ENCODE data around the gene UNC13B. TPM values are rescaled to one million over a fixed set of nuclear protein-coding genes. Genes with fewer than 3 reads are reported as not detected.

The UNC13B gene
- total and polyA plus RNA-seq, 7 donors = 7.0 to 12.9 (median 10.5) TPM

DNA sequence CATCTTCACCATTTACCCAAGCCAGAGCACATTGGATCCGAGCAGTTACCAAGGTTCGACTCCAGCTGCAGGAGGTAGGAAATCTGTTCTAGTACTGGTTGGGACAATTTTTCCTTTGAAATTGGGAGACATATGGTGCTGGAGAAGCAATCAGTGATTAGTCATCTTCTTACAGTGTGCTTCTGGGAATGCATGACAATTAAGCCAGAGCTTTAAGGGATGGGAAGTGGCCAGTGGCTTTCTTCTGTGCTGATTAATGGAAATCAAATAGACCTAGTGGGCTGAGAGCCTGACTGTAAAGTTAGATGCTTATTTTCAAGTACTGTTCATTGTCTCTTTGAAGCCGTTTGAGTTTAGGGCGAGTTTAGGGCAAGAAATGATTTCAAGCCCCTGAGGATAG, 152.1 kb downstream of the UNC13B start:
- ATAC-seq (peak in 2 of 4 donors; percentile 26 to 42), DNase-seq (no peak)
- Histone ChIP-seq H3K4me3 (no peak overlapping the region), H3K9me3 (no peaks in the 10 kb centered on the region), H3K4me1 (peaks cover 25% of the 10 kb centered on the region), H3K27ac (no peak overlapping the region), H3K36me3 (ENCODE audit: insufficient read depth in 1 of 2, low read depth in 1 of 2) (peaks cover 0 to 31% of the 10 kb centered on the region in 2 donors), H3K27me3 (ENCODE audit: insufficient read depth in 3 of 3, low read length in 2 of 3) (no peaks in the 10 kb centered on the region)
- 85 to 94% (median 87%) methylated on average over 4 of the region's 4 CpGs for WGBS, 3 donors
- TF ChIP-seq, protein P1, sequence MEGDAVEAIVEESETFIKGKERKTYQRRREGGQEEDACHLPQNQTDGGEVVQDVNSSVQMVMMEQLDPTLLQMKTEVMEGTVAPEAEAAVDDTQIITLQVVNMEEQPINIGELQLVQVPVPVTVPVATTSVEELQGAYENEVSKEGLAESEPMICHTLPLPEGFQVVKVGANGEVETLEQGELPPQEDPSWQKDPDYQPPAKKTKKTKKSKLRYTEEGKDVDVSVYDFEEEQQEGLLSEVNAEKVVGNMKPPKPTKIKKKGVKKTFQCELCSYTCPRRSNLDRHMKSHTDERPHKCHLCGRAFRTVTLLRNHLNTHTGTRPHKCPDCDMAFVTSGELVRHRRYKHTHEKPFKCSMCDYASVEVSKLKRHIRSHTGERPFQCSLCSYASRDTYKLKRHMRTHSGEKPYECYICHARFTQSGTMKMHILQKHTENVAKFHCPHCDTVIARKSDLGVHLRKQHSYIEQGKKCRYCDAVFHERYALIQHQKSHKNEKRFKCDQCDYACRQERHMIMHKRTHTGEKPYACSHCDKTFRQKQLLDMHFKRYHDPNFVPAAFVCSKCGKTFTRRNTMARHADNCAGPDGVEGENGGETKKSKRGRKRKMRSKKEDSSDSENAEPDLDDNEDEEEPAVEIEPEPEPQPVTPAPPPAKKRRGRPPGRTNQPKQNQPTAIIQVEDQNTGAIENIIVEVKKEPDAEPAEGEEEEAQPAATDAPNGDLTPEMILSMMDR (IDR thresholded peaks at IDR 0.05) = no peak
- intact Hi-C loops (cut with DNase I) = loop anchor here (10.0 kb wide), 1 partner anchor 161 kb away; no protein-coding TSS in a partner anchor

DNA sequence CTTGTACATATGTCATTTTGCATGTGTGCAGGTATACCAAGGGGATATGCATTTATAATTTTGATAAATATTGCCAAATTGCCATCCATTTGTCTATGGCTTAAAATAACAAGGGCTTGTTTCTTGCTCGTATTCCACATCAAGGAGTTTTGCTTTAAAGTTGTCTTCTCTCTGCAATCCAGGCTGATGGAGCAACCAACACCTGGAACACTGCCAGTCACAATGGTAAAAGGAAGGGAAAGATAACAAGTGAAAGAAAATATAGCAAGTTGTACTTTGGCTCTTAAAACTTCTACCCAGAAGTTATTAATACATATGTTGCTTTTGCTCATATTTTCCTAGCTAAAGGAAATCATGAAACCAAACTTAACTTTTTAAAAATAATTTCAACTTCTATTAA, 156.9 kb downstream of the UNC13B start:
- WGBS, 3 donors = 91 to 94% (median 93%) methylated on average over 1 of the region's 1 CpG

DNA sequence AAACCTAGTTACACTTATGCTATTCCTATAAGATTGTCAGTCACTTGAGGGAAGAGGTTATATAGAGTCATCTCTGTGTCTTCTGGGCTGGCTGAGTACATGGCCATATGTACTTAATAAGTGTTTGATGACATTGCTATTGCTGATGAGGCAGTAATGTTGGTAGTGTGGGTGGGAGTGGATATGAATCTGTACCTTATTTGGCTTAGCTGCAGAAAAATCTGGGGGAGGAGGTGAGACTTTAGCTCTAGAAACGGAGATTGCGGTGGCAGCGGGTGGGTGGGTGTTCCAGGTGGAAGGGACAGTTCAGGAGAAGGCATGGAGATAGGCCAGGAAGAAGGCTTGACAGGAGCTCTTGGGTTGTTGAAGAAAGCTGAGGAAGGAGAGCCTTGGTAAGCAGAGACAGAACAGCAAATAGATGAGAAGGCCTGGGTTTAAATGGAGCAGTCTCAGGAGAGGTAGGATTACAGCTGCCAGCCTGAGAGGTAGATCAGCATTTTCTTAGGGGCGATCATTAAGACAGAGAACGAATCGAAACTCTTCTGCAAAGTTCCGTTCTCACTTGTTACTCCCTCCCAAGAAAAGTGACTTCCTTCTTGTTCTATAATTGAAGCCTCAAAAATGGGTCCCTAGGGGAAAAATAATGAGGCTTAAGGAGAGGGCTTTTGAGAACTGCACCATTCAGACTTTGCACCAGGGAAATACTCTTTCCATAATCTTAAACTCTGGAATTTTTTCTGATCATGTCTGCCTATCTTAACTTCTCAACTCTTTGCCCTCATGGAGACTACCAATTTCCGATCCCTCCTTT, 160.5 kb downstream of the UNC13B start:
- DNase-seq = no peak
- ATAC-seq = no peak
- WGBS, 3 donors = 60 to 84% (median 83%) methylated on average over 8 of the region's 8 CpGs
- TF ChIP-seq, protein P1 (IDR thresholded peaks at IDR 0.05) = no peak
- intact Hi-C loops (cut with DNase I) = no loop called here
- Histone ChIP-seq H3K27me3 (ENCODE audit: insufficient read depth in 3 of 3, low read length in 2 of 3) (no peaks in the 10 kb centered on the region), H3K36me3 (ENCODE audit: insufficient read depth in 1 of 2, low read depth in 1 of 2) (peaks cover 0 to 10% of the 10 kb centered on the region in 2 donors), H3K27ac (no peak overlapping the region), H3K9me3 (no peaks in the 10 kb centered on the region), H3K4me1 (no peaks in the 10 kb centered on the region), H3K4me3 (no peak overlapping the region)

More for the DNA sequence above, 156.9 kb downstream of the UNC13B start:
- Histone ChIP-seq H3K9me3 (no peaks in the 10 kb centered on the region), H3K27me3 (ENCODE audit: insufficient read depth in 3 of 3, low read length in 2 of 3) (no peaks in the 10 kb centered on the region), H3K36me3 (ENCODE audit: insufficient read depth in 1 of 2, low read depth in 1 of 2) (peaks cover 0 to 18% of the 10 kb centered on the region in 2 donors), H3K4me3 (no peak overlapping the region), H3K4me1 (no peaks in the 10 kb centered on the region), H3K27ac (no peak overlapping the region)
- DNase-seq (no peak), ATAC-seq (no peak)
- intact Hi-C loops (cut with DNase I) = loop anchor here (10.0 kb wide), 1 partner anchor 156 kb away; no protein-coding TSS in a partner anchor
- TF ChIP-seq, protein P1 (IDR thresholded peaks at IDR 0.05) = no peak

DNA sequence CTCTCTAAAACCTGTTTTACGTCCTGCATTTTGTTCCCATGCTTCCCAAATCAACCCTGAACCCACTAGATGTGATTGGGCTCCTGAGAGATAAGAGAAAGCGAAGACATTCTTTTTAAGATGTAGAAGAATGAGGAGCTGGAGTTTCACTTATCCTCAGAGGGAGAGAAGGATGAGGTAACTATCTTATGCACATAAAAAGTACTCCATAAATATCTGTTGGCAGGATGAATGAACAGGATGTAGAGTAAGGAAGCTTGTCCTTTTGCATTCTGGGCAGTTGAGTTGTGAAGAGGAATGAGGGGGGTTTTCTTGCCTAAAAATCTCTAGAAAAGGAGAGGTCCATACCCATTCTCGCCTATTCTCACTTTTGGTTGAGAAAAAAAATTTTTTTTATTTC, 163.2 kb downstream of the UNC13B start:
- Histone ChIP-seq H3K36me3 (ENCODE audit: insufficient read depth in 1 of 2, low read depth in 1 of 2) (peaks cover 0 to 13% of the 10 kb centered on the region in 2 donors), H3K4me3 (no peak overlapping the region), H3K27ac (no peak overlapping the region), H3K9me3 (no peaks in the 10 kb centered on the region), H3K4me1 (no peaks in the 10 kb centered on the region), H3K27me3 (ENCODE audit: insufficient read depth in 3 of 3, low read length in 2 of 3) (no peaks in the 10 kb centered on the region)
- TF ChIP-seq, protein P1 (IDR thresholded peaks at IDR 0.05) = no peak
- ATAC-seq (no peak), DNase-seq (no peak)
- intact Hi-C loops (cut with DNase I) = no loop called here
- 87 to 90% (median 87%) methylated on average over 3 of the region's 3 CpGs for WGBS, 3 donors

All from psoas muscle (tissue), 8 donors.